PFSK-1 (cell line): Measurements from ENCODE around the gene ATP1B4. TPM values are rescaled to one million over a fixed set of nuclear protein-coding genes. Genes with fewer than 3 reads are reported as not detected.

Experiments
- FOXP2 ChIP-seq: optimal IDR thresholded peaks from 2 replicates; pipeline ENCODE3; 2011; ENCODE audit warnings: borderline replicate concordance, control low read depth, inconsistent platforms; ENCODE audit not compliant: insufficient read depth; ENCODE audit errors: extremely low read length, extremely low read depth
- POLR2AphosphoS5 ChIP-seq: IDR thresholded peaks from 2 replicates; pipeline ENCODE4 v1.6.1; 2012; ENCODE audit warnings: low read depth, mild to moderate bottlenecking, control low read depth, low read length, moderate library complexity
- REST ChIP-seq, 2 experiments: IDR thresholded peaks; 2 replicates each; pipeline versions ENCODE4 v1.6.1 to v1.8.0; 2011 to 2012; ENCODE audit warnings: low read depth in 2 of 2, low read length in 2 of 2, control low read depth in 1 of 2, inconsistent platforms in 1 of 2, mild to moderate bottlenecking in 1 of 2, moderate library complexity in 1 of 2; ENCODE audit not compliant: insufficient read depth in 1 of 2
- SIN3A ChIP-seq: IDR thresholded peaks from 2 replicates; pipeline ENCODE4 v1.6.1; 2012; ENCODE audit warnings: mild to moderate bottlenecking, low read length, moderate library complexity, borderline replicate concordance; ENCODE audit not compliant: insufficient read depth
- TAF1 ChIP-seq: IDR thresholded peaks from 2 replicates; pipeline ENCODE4 v1.6.1; 2012; ENCODE audit warnings: low read length, control low read depth, borderline replicate concordance; ENCODE audit not compliant: insufficient read depth
- polyA plus RNA-seq: library from polyadenylated mRNA; unstranded; fragments of >200 nt; gene quantifications from one replicate; pipeline ENCODE4 v1.2.1, GENCODE V29; 2012; ENCODE audit warnings: low read depth, missing spikeins; ENCODE audit not compliant: insufficient read length

The ATP1B4 gene
- polyA plus RNA-seq = not detected

GRCh38 chrX:120361764-120362305, at the start of gene ATP1B4:
TSS of gene ATP1B4 (plus strand) at chrX:120362089. CDS start at chrX:120362169, 80 bp downstream.
- TF ChIP-seq SIN3A = no peak
- TF ChIP-seq FOXP2 = no peak
- TF ChIP-seq REST (IDR thresholded peaks at IDR 0.05; ENCODE audit: insufficient read depth in 1 of 2, low read depth in 2 of 2, low read length in 2 of 2) = no peak
- TF ChIP-seq TAF1 = no peak
- TF ChIP-seq POLR2AphosphoS5 = no peak

- no peak for TF ChIP-seq TAF1
- no peak for TF ChIP-seq REST (IDR thresholded peaks at IDR 0.05; ENCODE audit: insufficient read depth in 1 of 2, low read depth in 2 of 2, low read length in 2 of 2)
- TF ChIP-seq SIN3A = no peak
- TF ChIP-seq POLR2AphosphoS5 = no peak
- TF ChIP-seq FOXP2 = no peak
Observed at GRCh38 chrX:120315776-120316175, 46.1 kb upstream of the ATP1B4 start.

GRCh38 chrX:120316587-120317283, 45.2 kb upstream of the ATP1B4 start:
- no peak for TF ChIP-seq TAF1
- TF ChIP-seq REST (IDR thresholded peaks at IDR 0.05; ENCODE audit: insufficient read depth in 1 of 2, low read depth in 2 of 2, low read length in 2 of 2) = no peak
- no peak for TF ChIP-seq SIN3A
- TF ChIP-seq FOXP2 = no peak
- TF ChIP-seq POLR2AphosphoS5 = no peak

- TF ChIP-seq REST (IDR thresholded peaks at IDR 0.05; ENCODE audit: insufficient read depth in 1 of 2, low read depth in 2 of 2, low read length in 2 of 2) (no peak), POLR2AphosphoS5 (no peak), SIN3A (no peak)
Observed at GRCh38 chrX:120318411-120318810, 43.5 kb upstream of the ATP1B4 start.
